ENCODE data around the gene STRADA. TPM values are rescaled to one million over a fixed set of nuclear protein-coding genes. Genes with fewer than 3 reads are reported as not detected.
A peak's percentile ranks its signal among the peaks of the same experiment; 100 is the strongest.

Gene STRADA
- total RNA-seq, 1 experiment from 2014 or later, result 56.3 TPM

DNA sequence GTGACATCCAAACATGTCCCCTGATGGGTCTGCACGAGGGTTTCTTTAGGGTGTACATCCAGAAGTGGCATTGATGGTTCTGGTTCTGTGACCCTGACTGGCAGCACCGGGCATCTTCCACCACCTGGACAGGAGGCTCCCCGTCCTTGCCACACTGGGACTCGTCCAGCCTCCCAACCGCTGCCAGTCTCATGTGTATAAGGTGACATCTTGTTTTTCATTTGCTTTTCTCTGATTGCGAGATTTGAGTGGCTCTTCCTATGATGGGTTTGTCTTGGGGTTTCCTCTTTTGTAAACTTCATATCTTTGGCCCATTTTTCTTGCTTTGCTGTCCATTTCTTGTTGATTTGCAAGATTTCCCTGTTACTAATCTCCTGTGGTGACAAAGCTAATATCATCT, 32.5 kb downstream of the STRADA start:
- H3K27ac ChIP-seq (ENCODE audit: low read depth, low read length, poor library complexity, severe bottlenecking), result no peak overlapping the region
- no peaks in the 10 kb centered on the region for H3K27me3 ChIP-seq (replicated peaks; ENCODE audit: insufficient read depth, low read depth, low read length, poor library complexity)
- TF ChIP-seq, protein P1, sequence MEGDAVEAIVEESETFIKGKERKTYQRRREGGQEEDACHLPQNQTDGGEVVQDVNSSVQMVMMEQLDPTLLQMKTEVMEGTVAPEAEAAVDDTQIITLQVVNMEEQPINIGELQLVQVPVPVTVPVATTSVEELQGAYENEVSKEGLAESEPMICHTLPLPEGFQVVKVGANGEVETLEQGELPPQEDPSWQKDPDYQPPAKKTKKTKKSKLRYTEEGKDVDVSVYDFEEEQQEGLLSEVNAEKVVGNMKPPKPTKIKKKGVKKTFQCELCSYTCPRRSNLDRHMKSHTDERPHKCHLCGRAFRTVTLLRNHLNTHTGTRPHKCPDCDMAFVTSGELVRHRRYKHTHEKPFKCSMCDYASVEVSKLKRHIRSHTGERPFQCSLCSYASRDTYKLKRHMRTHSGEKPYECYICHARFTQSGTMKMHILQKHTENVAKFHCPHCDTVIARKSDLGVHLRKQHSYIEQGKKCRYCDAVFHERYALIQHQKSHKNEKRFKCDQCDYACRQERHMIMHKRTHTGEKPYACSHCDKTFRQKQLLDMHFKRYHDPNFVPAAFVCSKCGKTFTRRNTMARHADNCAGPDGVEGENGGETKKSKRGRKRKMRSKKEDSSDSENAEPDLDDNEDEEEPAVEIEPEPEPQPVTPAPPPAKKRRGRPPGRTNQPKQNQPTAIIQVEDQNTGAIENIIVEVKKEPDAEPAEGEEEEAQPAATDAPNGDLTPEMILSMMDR (conservative IDR thresholded peaks at IDR 0.05; ENCODE audit: low read depth, low read length), result no peak
- no peak for TF ChIP-seq EZH2 (IDR thresholded peaks at IDR 0.05; ENCODE audit: borderline replicate concordance, low read depth, low read length, poor library complexity, severe bottlenecking)
- H3K36me3 ChIP-seq (ENCODE audit: insufficient read depth, low read length, poor library complexity, severe bottlenecking), result peaks cover 31% of the 10 kb centered on the region
- ChIA-PET POLR2A (ENCODE audit: low non-redundant PET) (no interaction called here), CTCF (no interaction called here)
- H3K9me3 ChIP-seq (ENCODE audit: low read depth, low read length, poor library complexity, severe bottlenecking), result no peaks in the 10 kb centered on the region
- no TSS peak for BruUV-seq (replicated peaks)
- DNase-seq (ENCODE audit: low spot score), result no peak
- H3K4me3 ChIP-seq (ENCODE audit: low read depth, low read length, poor library complexity, severe bottlenecking), result no peak overlapping the region
- intact Hi-C loops (cut with micrococcal nuclease; ENCODE audit: unreplicated experiment), result no loop called here
- H3K4me1 ChIP-seq (ENCODE audit: insufficient read depth, low read length, poor library complexity, severe bottlenecking), result peaks cover 6% of the 10 kb centered on the region

DNA sequence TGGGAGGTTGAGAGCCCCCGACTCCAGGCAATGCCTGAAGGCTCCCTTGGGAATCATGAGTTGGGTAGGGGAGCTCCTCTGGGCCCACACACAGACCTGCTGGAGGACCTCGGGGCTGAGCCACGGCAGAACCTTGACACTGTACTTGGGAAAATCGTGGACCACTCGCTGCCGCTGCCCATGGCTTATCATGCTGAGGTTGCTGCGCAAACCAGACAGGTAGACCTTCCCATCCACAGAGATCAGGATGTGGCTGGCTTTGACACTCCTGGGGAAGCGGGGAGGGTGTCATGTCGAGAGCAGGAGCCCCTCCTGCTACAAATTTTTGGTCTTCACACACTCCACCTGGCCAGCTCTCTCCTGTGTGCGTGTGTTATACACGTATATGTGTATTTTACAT, 34.4 kb downstream of the STRADA start:
- TF ChIP-seq EZH2 (IDR thresholded peaks at IDR 0.05; ENCODE audit: borderline replicate concordance, low read depth, low read length, poor library complexity, severe bottlenecking), result no peak
- TF ChIP-seq, protein P1 (conservative IDR thresholded peaks at IDR 0.05; ENCODE audit: low read depth, low read length), result no peak
- ChIA-PET CTCF (no interaction called here), POLR2A (ENCODE audit: low non-redundant PET) (no interaction called here)

DNA sequence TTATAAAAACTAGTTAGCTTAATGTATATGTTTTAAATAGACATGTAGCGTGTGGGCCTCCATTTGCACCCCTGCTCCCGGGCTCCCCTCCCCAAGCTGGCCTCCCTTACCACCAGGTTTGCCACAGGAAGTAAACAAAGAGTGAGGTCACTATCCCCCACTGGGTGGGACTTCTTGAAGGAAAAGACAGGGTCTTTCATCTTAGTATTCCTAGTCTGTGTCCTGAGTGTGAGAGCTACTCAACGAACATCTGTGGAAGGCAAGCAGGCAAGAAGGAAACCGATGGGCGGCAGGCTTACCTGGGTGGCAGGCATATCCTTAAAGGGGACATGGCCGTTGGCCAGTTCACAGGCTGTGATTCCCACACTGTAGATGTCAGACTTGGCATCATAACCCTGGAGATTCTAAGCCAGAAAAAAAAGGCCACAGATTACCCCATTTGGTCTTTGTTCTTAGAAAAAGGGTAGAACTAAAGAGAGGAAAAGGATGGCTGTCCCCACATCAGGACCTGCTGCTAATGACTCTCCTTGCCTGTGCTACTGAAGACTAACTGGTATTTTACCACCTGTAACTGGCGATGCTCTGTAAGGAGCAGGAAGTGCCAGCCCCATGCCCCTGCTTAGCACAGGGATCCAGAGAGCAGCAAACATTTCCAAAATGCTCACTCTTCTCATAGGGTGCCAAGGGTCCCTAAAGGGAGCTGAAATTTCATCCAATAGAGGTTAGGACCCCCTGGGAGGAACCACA, 35.1 kb downstream of the STRADA start:
- no peak overlapping the region for H3K4me3 ChIP-seq (ENCODE audit: low read depth, low read length, poor library complexity, severe bottlenecking)
- H3K36me3 ChIP-seq (ENCODE audit: insufficient read depth, low read length, poor library complexity, severe bottlenecking), result peaks cover 29% of the 10 kb centered on the region
- H3K27ac ChIP-seq (ENCODE audit: low read depth, low read length, poor library complexity, severe bottlenecking), result peak overlapping the region; percentile 59
- CTCF ChIA-PET, result no interaction called here
- POLR2A ChIA-PET (ENCODE audit: low non-redundant PET), result interaction anchor here (0.6 kb wide), 1 partner anchor 9 kb away, joined by 14 read pairs; no protein-coding TSS in a partner anchor
- no peaks in the 10 kb centered on the region for H3K27me3 ChIP-seq (replicated peaks; ENCODE audit: insufficient read depth, low read depth, low read length, poor library complexity)
- H3K9me3 ChIP-seq (ENCODE audit: low read depth, low read length, poor library complexity, severe bottlenecking), result no peaks in the 10 kb centered on the region
- TF ChIP-seq, protein P1 (conservative IDR thresholded peaks at IDR 0.05; ENCODE audit: low read depth, low read length), result no peak
- TF ChIP-seq EZH2 (IDR thresholded peaks at IDR 0.05; ENCODE audit: borderline replicate concordance, low read depth, low read length, poor library complexity, severe bottlenecking), result no peak
- intact Hi-C loops (cut with micrococcal nuclease; ENCODE audit: unreplicated experiment), result no loop called here
- DNase-seq (ENCODE audit: low spot score), result no peak
- no TSS peak for BruUV-seq (replicated peaks)
- H3K4me1 ChIP-seq (ENCODE audit: insufficient read depth, low read length, poor library complexity, severe bottlenecking), result peaks cover 15% of the 10 kb centered on the region

More for the DNA sequence above, 34.4 kb downstream of the STRADA start:
- Histone ChIP-seq H3K27me3 (replicated peaks; ENCODE audit: insufficient read depth, low read depth, low read length, poor library complexity) (no peaks in the 10 kb centered on the region), H3K4me3 (ENCODE audit: low read depth, low read length, poor library complexity, severe bottlenecking) (no peak overlapping the region), H3K27ac (ENCODE audit: low read depth, low read length, poor library complexity, severe bottlenecking) (no peak overlapping the region), H3K4me1 (ENCODE audit: insufficient read depth, low read length, poor library complexity, severe bottlenecking) (peaks cover 9% of the 10 kb centered on the region), H3K9me3 (ENCODE audit: low read depth, low read length, poor library complexity, severe bottlenecking) (no peaks in the 10 kb centered on the region), H3K36me3 (ENCODE audit: insufficient read depth, low read length, poor library complexity, severe bottlenecking) (peaks cover 31% of the 10 kb centered on the region)
- intact Hi-C loops (cut with micrococcal nuclease; ENCODE audit: unreplicated experiment), result no loop called here
- DNase-seq (ENCODE audit: low spot score), result no peak
- no TSS peak for BruUV-seq (replicated peaks)
